CD4-positive, alpha-beta T cell treated with Interleukin-17A for 1 hour (primary cell): ENCODE data around the gene DGAT2L6.
"Not testable (repeated sequence)": the region's sequence is repeated elsewhere in the genome, so short reads cannot be mapped to it uniquely, and the experiment has no call there.

Experiments
- DNase-seq: peaks from one replicate; pipeline ENCODE4 v3.0.0-alpha.2; 2020

The DGAT2L6 gene

GRCh38 chrX:70201732-70202131 lies 24.4 kb downstream of the DGAT2L6 start:
- DNase-seq = no peak

GRCh38 chrX:70208479-70208878 lies 31.2 kb downstream of the DGAT2L6 start:
- no peak for DNase-seq

- not testable (repeated sequence) for DNase-seq
Observed at GRCh38 chrX:70209570-70209969, 32.3 kb downstream of the DGAT2L6 start.

GRCh38 chrX:70219938-70220764 lies 42.9 kb downstream of the DGAT2L6 start:
- no peak for DNase-seq

- DNase-seq = no peak
Observed at GRCh38 chrX:70226048-70226447, 48.8 kb downstream of the DGAT2L6 start.

- no peak for DNase-seq
Observed at GRCh38 chrX:70226687-70227086, 49.4 kb downstream of the DGAT2L6 start.

- DNase-seq = no peak
Observed at GRCh38 chrX:70231666-70232065, 54.4 kb downstream of the DGAT2L6 start.

- no peak for DNase-seq
Observed at GRCh38 chrX:70234355-70234754, 57.1 kb downstream of the DGAT2L6 start, which contains the start of gene AWAT1. AWAT1 (plus strand) TSS chrX:70234655; CDS start chrX:70234696, 41 bp downstream.

- no peak for DNase-seq
Observed at GRCh38 chrX:70240751-70241150, 63.5 kb downstream of the DGAT2L6 start.

GRCh38 chrX:70241501-70241900 lies 64.2 kb downstream of the DGAT2L6 start:
- no peak for DNase-seq

GRCh38 chrX:70243601-70244000 lies 66.3 kb downstream of the DGAT2L6 start:
- DNase-seq = not testable (repeated sequence)

GRCh38 chrX:70244881-70245280 lies 67.6 kb downstream of the DGAT2L6 start:
- DNase-seq = no peak

GRCh38 chrX:70247252-70247651 lies 70.0 kb downstream of the DGAT2L6 start:
- DNase-seq = no peak

- DNase-seq = no peak
Observed at GRCh38 chrX:70252491-70252890, 75.2 kb downstream of the DGAT2L6 start.

- no peak for DNase-seq
Observed at GRCh38 chrX:70253377-70254062, 76.2 kb downstream of the DGAT2L6 start.

GRCh38 chrX:70254063-70254400 lies 76.7 kb downstream of the DGAT2L6 start:
- no peak for DNase-seq

GRCh38 chrX:70254909-70255308 lies 77.6 kb downstream of the DGAT2L6 start:
- DNase-seq = no peak
